IMR-90 (cell line): Measurements from ENCODE around the gene TLX1.

Source experiments
- BHLHE40 ChIP-seq: fragments of 150-350 bp; IDR thresholded peaks from 2 replicates; pipeline ENCODE4 v1.6.1; 2016; ENCODE audit warnings: mild to moderate bottlenecking, low read depth, low read length
- CEBPB ChIP-seq: IDR thresholded peaks from 2 replicates; pipeline ENCODE4 v1.6.1; 2012; ENCODE audit warnings: low read depth, low read length, improper control_type of control experiment
- CTCF ChIP-seq: conservative IDR thresholded peaks from 2 replicates; pipeline ENCODE4 v1.5.1; 2012; ENCODE audit warnings: mild to moderate bottlenecking, low read depth, low read length, improper control_type of control experiment
- MAZ ChIP-seq: IDR thresholded peaks from 2 replicates; pipeline ENCODE4 v1.6.1; 2012; ENCODE audit warnings: low read depth, mild to moderate bottlenecking, low read length, improper control_type of control experiment, moderate library complexity, borderline replicate concordance
- POLR2A ChIP-seq: IDR thresholded peaks from 2 replicates; pipeline ENCODE4 v1.6.1; 2012; ENCODE audit warnings: mild to moderate bottlenecking, low read depth, low read length
- RAD21 ChIP-seq: IDR thresholded peaks from 2 replicates; pipeline ENCODE4 v1.6.1; 2012; ENCODE audit warnings: low read length, improper control_type of control experiment
- RFX5 ChIP-seq: IDR thresholded peaks from 2 replicates; pipeline ENCODE4 v1.8.0; 2012; ENCODE audit warnings: low read depth, mild to moderate bottlenecking, low read length, moderate library complexity
- SMC3 ChIP-seq: fragments of 150-350 bp; IDR thresholded peaks from 2 replicates; pipeline ENCODE4 v1.6.1; 2016; ENCODE audit warnings: low read depth, mild to moderate bottlenecking, antibody characterized with exemption, low read length, moderate library complexity

DNA sequence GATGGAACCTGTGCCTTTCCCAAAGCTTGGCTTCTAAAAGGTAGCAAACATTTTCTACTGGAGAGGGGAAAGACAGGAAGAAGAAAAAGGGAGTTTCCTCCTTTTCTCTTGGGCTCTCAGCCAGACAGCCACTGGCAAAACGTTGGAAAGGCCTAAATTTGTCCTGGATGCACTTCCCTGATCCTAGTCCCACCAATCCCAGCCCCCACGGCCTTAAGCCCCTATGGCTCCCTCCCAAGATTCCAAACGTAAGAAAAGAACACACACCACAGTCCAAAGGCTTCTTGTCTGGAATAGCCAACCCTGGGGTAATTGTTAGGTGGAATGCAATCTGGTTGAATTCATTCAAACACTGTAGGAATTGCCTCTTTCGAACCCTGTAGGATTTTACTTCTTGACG lies 959 bp upstream of the TLX1 start:
- TF ChIP-seq CTCF = no peak
- no peak for TF ChIP-seq SMC3
- TF ChIP-seq POLR2A = no peak
- no peak for TF ChIP-seq CEBPB
- no peak for TF ChIP-seq BHLHE40
- no peak for TF ChIP-seq RAD21
- no peak for TF ChIP-seq RFX5
- TF ChIP-seq MAZ = no peak
